ENCODE results near the gene HERC4.

HERC4 gene

GRCh38 chr10:68095153-68095552 is 20.1 kb upstream of the HERC4 start:
- no peaks in the 10 kb centered on the region for H3K27me3 ChIP-seq (ENCODE audit: insufficient read depth, low read depth)
- no peak overlapping the region for H3K9ac ChIP-seq
- no peak overlapping the region for H3K4me2 ChIP-seq
- no peaks in the 10 kb centered on the region for H4K20me1 ChIP-seq (ENCODE audit: insufficient read depth)
- no peaks in the 10 kb centered on the region for H3K4me1 ChIP-seq (ENCODE audit: low read depth, poor library complexity, severe bottlenecking)
- no peak overlapping the region for H3K27ac ChIP-seq
- no peak overlapping the region for H3K4me3 ChIP-seq (IDR thresholded peaks at IDR 0.05; ENCODE audit: insufficient read depth, low read depth, low read length)
- no peak for TF ChIP-seq CTCF (conservative IDR thresholded peaks at IDR 0.05; ENCODE audit: low read depth, low read length)
- H3K36me3 ChIP-seq (ENCODE audit: insufficient read depth) = no peaks in the 10 kb centered on the region
- no peak overlapping the region for H2AFZ ChIP-seq (ENCODE audit: low read depth)
- H3K79me2 ChIP-seq (ENCODE audit: insufficient read depth, low read depth) = no peaks in the 10 kb centered on the region

GRCh38 chr10:68092512-68092911 is 17.4 kb upstream of the HERC4 start:
- TF ChIP-seq CTCF (conservative IDR thresholded peaks at IDR 0.05; ENCODE audit: low read depth, low read length) = no peak
- Histone ChIP-seq H3K4me1 (ENCODE audit: low read depth, poor library complexity, severe bottlenecking) (no peaks in the 10 kb centered on the region), H3K4me2 (no peak overlapping the region)

GRCh38 chr10:68090586-68090985 is 15.5 kb upstream of the HERC4 start:
- H3K27me3 ChIP-seq (ENCODE audit: insufficient read depth, low read depth) = no peaks in the 10 kb centered on the region
- no peaks in the 10 kb centered on the region for H4K20me1 ChIP-seq (ENCODE audit: insufficient read depth)
- no peak overlapping the region for H3K27ac ChIP-seq
- H3K4me2 ChIP-seq = no peak overlapping the region
- H3K36me3 ChIP-seq (ENCODE audit: insufficient read depth) = no peaks in the 10 kb centered on the region
- no peak overlapping the region for H2AFZ ChIP-seq (ENCODE audit: low read depth)
- H3K79me2 ChIP-seq (ENCODE audit: insufficient read depth, low read depth) = no peaks in the 10 kb centered on the region
- no peaks in the 10 kb centered on the region for H3K4me1 ChIP-seq (ENCODE audit: low read depth, poor library complexity, severe bottlenecking)
- no peak overlapping the region for H3K4me3 ChIP-seq (IDR thresholded peaks at IDR 0.05; ENCODE audit: insufficient read depth, low read depth, low read length)
- H3K9ac ChIP-seq = no peak overlapping the region
- TF ChIP-seq CTCF (conservative IDR thresholded peaks at IDR 0.05; ENCODE audit: low read depth, low read length) = no peak

More at GRCh38 chr10:68092512-68092911, 17.4 kb upstream of the HERC4 start:
- Histone ChIP-seq H3K27me3 (ENCODE audit: insufficient read depth, low read depth) (no peaks in the 10 kb centered on the region), H3K79me2 (ENCODE audit: insufficient read depth, low read depth) (no peaks in the 10 kb centered on the region), H3K4me3 (IDR thresholded peaks at IDR 0.05; ENCODE audit: insufficient read depth, low read depth, low read length) (no peak overlapping the region), H3K36me3 (ENCODE audit: insufficient read depth) (no peaks in the 10 kb centered on the region), H3K9ac (no peak overlapping the region), H4K20me1 (ENCODE audit: insufficient read depth) (no peaks in the 10 kb centered on the region), H3K27ac (no peak overlapping the region), H2AFZ (ENCODE audit: low read depth) (no peak overlapping the region)

GRCh38 chr10:68088740-68089139 is 13.7 kb upstream of the HERC4 start:
- H3K4me2 ChIP-seq = no peak overlapping the region
- no peaks in the 10 kb centered on the region for H3K36me3 ChIP-seq (ENCODE audit: insufficient read depth)
- H2AFZ ChIP-seq (ENCODE audit: low read depth) = no peak overlapping the region
- no peaks in the 10 kb centered on the region for H3K27me3 ChIP-seq (ENCODE audit: insufficient read depth, low read depth)
- no peaks in the 10 kb centered on the region for H4K20me1 ChIP-seq (ENCODE audit: insufficient read depth)
- H3K9ac ChIP-seq = no peak overlapping the region
- H3K4me1 ChIP-seq (ENCODE audit: low read depth, poor library complexity, severe bottlenecking) = no peaks in the 10 kb centered on the region
- TF ChIP-seq CTCF (conservative IDR thresholded peaks at IDR 0.05; ENCODE audit: low read depth, low read length) = no peak
- no peak overlapping the region for H3K27ac ChIP-seq
- no peaks in the 10 kb centered on the region for H3K79me2 ChIP-seq (ENCODE audit: insufficient read depth, low read depth)
- H3K4me3 ChIP-seq (IDR thresholded peaks at IDR 0.05; ENCODE audit: insufficient read depth, low read depth, low read length) = no peak overlapping the region

All from KMS-11 (cell line).